ENCODE data around the gene KCNK16.

DNA sequence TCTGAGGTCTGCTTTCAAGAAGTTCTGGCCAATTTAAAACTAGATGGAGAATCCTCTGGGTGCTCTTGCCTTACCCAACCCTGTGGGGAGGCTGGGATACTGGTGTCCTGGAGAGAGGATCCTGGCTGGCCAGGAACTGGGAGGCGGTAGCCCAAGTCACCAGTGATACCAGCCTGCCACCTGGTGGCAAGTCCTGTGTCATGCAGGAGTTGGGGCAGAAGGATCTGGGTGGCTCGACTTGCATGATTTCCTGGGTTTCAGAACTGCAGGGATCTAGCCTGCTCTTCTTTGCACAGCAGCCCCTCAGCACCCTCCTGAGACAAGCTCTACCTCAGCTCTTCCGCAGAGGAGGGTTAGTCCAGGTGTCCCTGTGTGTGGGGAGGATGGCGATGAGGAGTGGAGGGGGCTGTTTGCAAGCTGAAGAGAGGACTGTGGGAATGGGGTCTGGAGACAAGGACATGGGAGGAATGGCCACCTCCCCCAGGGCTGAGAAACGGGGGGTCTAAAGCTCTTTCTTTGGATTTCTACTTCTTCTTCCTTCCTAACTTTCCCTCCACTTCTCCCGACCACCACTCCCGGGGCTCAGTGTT, 12.5 kb downstream of the KCNK16 start:
- TF ChIP-seq CTCF (IDR thresholded peaks at IDR 0.05) (peak; percentile 85), EZH2 (IDR thresholded peaks at IDR 0.05; ENCODE audit: borderline replicate concordance, insufficient read depth, low read depth, low read length, poor library complexity, severe bottlenecking) (no peak)

Data from B cell (primary cell).